MM.1S (cell line): ENCODE data around the gene LRRC28.

Experiments used
- DNase-seq: peaks from one replicate; pipeline ENCODE4 v3.0.0-alpha.2; 2015
- H2AFZ ChIP-seq: fragments of 300-600 bp; sonication (generic); 2 replicates; pipeline ENCODE4 v1.6.0; 2016; ENCODE audit warnings: antibody characterized with exemption, low read length
- H3F3A ChIP-seq: fragments of 300-600 bp; sonication (generic); 2 replicates; pipeline ENCODE4 v1.6.1; 2016; ENCODE audit warnings: mild to moderate bottlenecking, antibody characterized with exemption, low read length, moderate library complexity, mixed read lengths; ENCODE audit not compliant: insufficient read depth
- H3K27ac ChIP-seq: fragments of 300-600 bp; sonication (generic); 2 replicates; pipeline ENCODE4 v1.5.1; 2016; ENCODE audit warnings: mild to moderate bottlenecking, low read length
- H3K27me3 ChIP-seq: fragments of 300-600 bp; sonication (generic); replicated peaks from 2 replicates; pipeline ENCODE4 v1.6.0; 2016; ENCODE audit warnings: low read length; ENCODE audit not compliant: insufficient read depth
- H3K36me3 ChIP-seq: fragments of 300-600 bp; sonication (generic); replicated peaks from 2 replicates; pipeline ENCODE4 v1.6.1; 2016; ENCODE audit warnings: mild to moderate bottlenecking, low read length, mixed read lengths; ENCODE audit not compliant: insufficient read depth
- H3K4me1 ChIP-seq: fragments of 300-600 bp; sonication (generic); 2 replicates; pipeline ENCODE4 v1.6.1; 2016; ENCODE audit warnings: low read length, mixed read lengths
- H3K4me2 ChIP-seq: fragments of 300-600 bp; sonication (generic); 2 replicates; pipeline ENCODE4 v1.6.0; 2016; ENCODE audit warnings: low read depth, low read length
- H3K4me3 ChIP-seq: fragments of 300-600 bp; sonication (generic); 2 replicates; pipeline ENCODE4 v1.5.1; 2016; ENCODE audit warnings: low read length, mixed read lengths
- H3K79me2 ChIP-seq: fragments of 300-600 bp; sonication (generic); 2 replicates; pipeline ENCODE4 v1.6.1; 2016; ENCODE audit warnings: mixed run types, low read length, mixed read lengths
- H3K9ac ChIP-seq: fragments of 300-600 bp; sonication (generic); 2 replicates; pipeline ENCODE4 v1.6.1; 2016; ENCODE audit warnings: low read length, mixed read lengths
- H3K9me2 ChIP-seq: fragments of 300-600 bp; sonication (generic); replicated peaks from 2 replicates; pipeline ENCODE4 v1.6.1; 2016; ENCODE audit warnings: mild to moderate bottlenecking, low read length, mixed read lengths; ENCODE audit not compliant: insufficient read depth
- H3K9me3 ChIP-seq: fragments of 300-600 bp; sonication (generic); replicated peaks from 2 replicates; pipeline ENCODE4 v1.6.1; 2016; ENCODE audit warnings: mild to moderate bottlenecking, low read length, mixed read lengths; ENCODE audit not compliant: insufficient read depth
- H4K20me1 ChIP-seq: fragments of 300-600 bp; sonication (generic); 2 replicates; pipeline ENCODE4 v1.6.1; 2016; ENCODE audit warnings: mild to moderate bottlenecking, low read length, moderate library complexity, mixed read lengths; ENCODE audit not compliant: insufficient read depth
- CTCF ChIP-seq: fragments of 300-600 bp; sonication (generic); IDR thresholded peaks from 2 replicates; pipeline ENCODE4 v1.5.1; 2016; ENCODE audit warnings: antibody characterized with exemption, low read length, mixed read lengths
- EZH2 ChIP-seq: fragments of 300-600 bp; sonication (generic); optimal IDR thresholded peaks from 2 replicates; pipeline ENCODE3; 2017; ENCODE audit warnings: low read depth, mild to moderate bottlenecking, antibody characterized with exemption, low read length, mixed read lengths
- EZH2phosphoT487 ChIP-seq: fragments of 300-600 bp; sonication (generic); IDR thresholded peaks from 2 replicates; pipeline ENCODE4 v1.6.1; 2018; ENCODE audit warnings: antibody characterized with exemption, low read length

LRRC28 gene

GRCh38 chr15:99321468-99321867 is 70.2 kb downstream of the LRRC28 start:
- Histone ChIP-seq H4K20me1 (no peaks in the 10 kb centered on the region), H3K4me1 (peaks cover 27% of the 10 kb centered on the region), H3K4me3 (no peak overlapping the region), H3K27ac (no peak overlapping the region), H3K9me2 (no peaks in the 10 kb centered on the region), H3K4me2 (no peak overlapping the region), H3K9ac (no peak overlapping the region), H3K36me3 (no peaks in the 10 kb centered on the region), H3F3A (peaks cover 13% of the 10 kb centered on the region), H3K9me3 (no peaks in the 10 kb centered on the region), H3K79me2 (no peaks in the 10 kb centered on the region), H3K27me3 (no peaks in the 10 kb centered on the region), H2AFZ (no peak overlapping the region)
- DNase-seq = no peak
- TF ChIP-seq CTCF = no peak
- TF ChIP-seq EZH2 = no peak
- no peak for TF ChIP-seq EZH2phosphoT487

GRCh38 chr15:99322643-99323405 is 71.5 kb downstream of the LRRC28 start:
- TF ChIP-seq CTCF = no peak
- no peak for TF ChIP-seq EZH2phosphoT487
- TF ChIP-seq EZH2 = no peak
- H3K27ac ChIP-seq = peak overlapping the region; percentile 95; the same call in 1 of the 2 replicates
- peaks cover 13% of the 10 kb centered on the region for H3F3A ChIP-seq
- H3K9ac ChIP-seq = no peak overlapping the region
- H3K27me3 ChIP-seq = no peaks in the 10 kb centered on the region
- H3K9me2 ChIP-seq = no peaks in the 10 kb centered on the region
- no peaks in the 10 kb centered on the region for H3K36me3 ChIP-seq
- H2AFZ ChIP-seq = no peak overlapping the region
- no peak overlapping the region for H3K4me2 ChIP-seq
- H3K79me2 ChIP-seq = no peaks in the 10 kb centered on the region
- H3K4me1 ChIP-seq = peaks cover 27% of the 10 kb centered on the region
- DNase-seq = no peak
- H4K20me1 ChIP-seq = no peaks in the 10 kb centered on the region
- no peak overlapping the region for H3K4me3 ChIP-seq
- no peaks in the 10 kb centered on the region for H3K9me3 ChIP-seq

- DNase-seq = peak; percentile 94
- peak overlapping the region; percentile 34 for H3K9ac ChIP-seq
Observed at GRCh38 chr15:99324082-99324620, 72.9 kb downstream of the LRRC28 start.

More at GRCh38 chr15:99324082-99324620, 72.9 kb downstream of the LRRC28 start:
- Histone ChIP-seq H3K4me1 (peaks cover 37% of the 10 kb centered on the region), H2AFZ (peak overlapping the region; percentile 39), H4K20me1 (no peaks in the 10 kb centered on the region), H3K79me2 (no peaks in the 10 kb centered on the region), H3F3A (peaks cover 13% of the 10 kb centered on the region), H3K27ac (peak overlapping the region; percentile 95), H3K9me2 (no peaks in the 10 kb centered on the region), H3K36me3 (no peaks in the 10 kb centered on the region), H3K27me3 (no peaks in the 10 kb centered on the region), H3K4me2 (peak overlapping the region; percentile 79), H3K4me3 (peak overlapping the region; percentile 27), H3K9me3 (no peaks in the 10 kb centered on the region)
- TF ChIP-seq CTCF (no peak), EZH2phosphoT487 (no peak), EZH2 (no peak)
